Measurements from ENCODE around the gene EWSR1. TPM values are rescaled to one million over a fixed set of nuclear protein-coding genes. Genes with fewer than 3 reads are reported as not detected.

The EWSR1 gene
- total and polyA plus RNA-seq, 2 donors (not counting 1 experiment from before 2014, with no cell fraction given), result 281 to 295 TPM

GRCh38 chr22:29277927-29278326, 9.9 kb downstream of the EWSR1 start:
- H3K27ac Mint-ChIP-seq, result no peak overlapping the region
- WGBS (ENCODE audit: insufficient coverage), result no CpG with 5 or more reads among the region's 1 CpG

GRCh38 chr22:29284196-29284595, 16.1 kb downstream of the EWSR1 start:
- Mint-ChIP-seq H3K9me3 (ENCODE audit: insufficient read depth) (no peaks in the 10 kb centered on the region), H3K4me3 (no peak overlapping the region), H3K4me1 (peaks cover 2% of the 10 kb centered on the region), H3K27me3 (no peaks in the 10 kb centered on the region), H3K27ac (no peak overlapping the region)
- no peak overlapping the region for H2AFZ ChIP-seq (ENCODE audit: insufficient read depth, low read depth, low read length, poor library complexity, severe bottlenecking)
- no peak overlapping the region for H3K4me3 ChIP-seq (ENCODE audit: control extremely low read depth in 1 of 5, extremely low read depth in 1 of 5, insufficient read depth in 1 of 5, low read depth in 2 of 5, low read length in 4 of 5)
- no peak overlapping the region for H3K9ac ChIP-seq (ENCODE audit: low read length)
- H4K20me1 ChIP-seq (ENCODE audit: control insufficient read depth, insufficient read depth, low read length, poor library complexity, severe bottlenecking), result peaks cover 79% of the 10 kb centered on the region
- ChIA-PET CTCF (no interaction called here), POLR2A (no interaction called here)
- no peak overlapping the region for H3K27ac ChIP-seq (ENCODE audit: low read length in 2 of 2)
- ATAC-seq (ENCODE audit: low read depth), result no peak
- TF ChIP-seq CTCF (IDR thresholded peaks at IDR 0.05), result no peak
- no peak for TF ChIP-seq EZH2 (IDR thresholded peaks at IDR 0.05; ENCODE audit: borderline replicate concordance, insufficient read depth, low read depth, low read length, poor library complexity, severe bottlenecking)
- H3K4me1 ChIP-seq (ENCODE audit: control insufficient read depth in 2 of 2, insufficient read depth in 2 of 2, low read length in 2 of 2), result no peaks in the 10 kb centered on the region
- DNase-seq, result no peak
- peaks cover 43% of the 10 kb centered on the region for H3K79me2 ChIP-seq (ENCODE audit: control insufficient read depth, insufficient read depth, low read length)
- H3K27me3 ChIP-seq (replicated peaks in 1 of 4; ENCODE audit: control extremely low read depth in 1 of 4, control insufficient read depth in 3 of 4, insufficient read depth in 4 of 4, low read length in 3 of 4), result no peaks in the 10 kb centered on the region
- no peaks in the 10 kb centered on the region for H3K9me3 ChIP-seq (ENCODE audit: control extremely low read depth in 1 of 3, control insufficient read depth in 2 of 3, insufficient read depth in 1 of 3, low read length in 2 of 3)
- H3K36me3 ChIP-seq (replicated peaks in 1 of 2; ENCODE audit: control extremely low read depth in 1 of 2, control insufficient read depth in 1 of 2, extremely low read depth in 1 of 2, insufficient read depth in 2 of 2, low read length in 1 of 2), result peaks cover 12 to 76% of the 10 kb centered on the region in 2 experiments
- intact Hi-C loops (cut with micrococcal nuclease), result no loop called here
- no peak overlapping the region for H3K4me2 ChIP-seq (replicated peaks; ENCODE audit: low read depth, low read length, poor library complexity, severe bottlenecking)
- 100% methylated on average over 1 of the region's 3 CpGs for WGBS (ENCODE audit: insufficient coverage)

More at GRCh38 chr22:29277927-29278326, 9.9 kb downstream of the EWSR1 start:
- ChIA-PET POLR2A (no interaction called here), CTCF (no interaction called here)
- Histone ChIP-seq H2AFZ (ENCODE audit: insufficient read depth, low read depth, low read length, poor library complexity, severe bottlenecking) (no peak overlapping the region), H3K4me3 (ENCODE audit: control extremely low read depth in 1 of 5, extremely low read depth in 1 of 5, insufficient read depth in 1 of 5, low read depth in 2 of 5, low read length in 4 of 5) (no peak overlapping the region), H3K36me3 (replicated peaks in 1 of 2; ENCODE audit: control extremely low read depth in 1 of 2, control insufficient read depth in 1 of 2, extremely low read depth in 1 of 2, insufficient read depth in 2 of 2, low read length in 1 of 2) (peaks cover 14 to 79% of the 10 kb centered on the region in 2 experiments), H3K4me1 (ENCODE audit: control insufficient read depth in 2 of 2, insufficient read depth in 2 of 2, low read length in 2 of 2) (no peaks in the 10 kb centered on the region), H3K9ac (ENCODE audit: low read length) (no peak overlapping the region), H4K20me1 (ENCODE audit: control insufficient read depth, insufficient read depth, low read length, poor library complexity, severe bottlenecking) (peaks cover 82% of the 10 kb centered on the region), H3K4me2 (replicated peaks; ENCODE audit: low read depth, low read length, poor library complexity, severe bottlenecking) (no peak overlapping the region), H3K27ac (ENCODE audit: low read length in 2 of 2) (no peak overlapping the region), H3K9me3 (ENCODE audit: control extremely low read depth in 1 of 3, control insufficient read depth in 2 of 3, insufficient read depth in 1 of 3, low read length in 2 of 3) (peaks cover 0 to 2% (median 0%) of the 10 kb centered on the region in 3 donors), H3K79me2 (ENCODE audit: control insufficient read depth, insufficient read depth, low read length) (peaks cover 80% of the 10 kb centered on the region), H3K27me3 (replicated peaks in 1 of 4; ENCODE audit: control extremely low read depth in 1 of 4, control insufficient read depth in 3 of 4, insufficient read depth in 4 of 4, low read length in 3 of 4) (no peaks in the 10 kb centered on the region)
- ATAC-seq (ENCODE audit: low read depth) (no peak), DNase-seq (no peak)
- Mint-ChIP-seq H3K4me3 (no peak overlapping the region), H3K27me3 (no peaks in the 10 kb centered on the region), H3K9me3 (ENCODE audit: insufficient read depth) (no peaks in the 10 kb centered on the region), H3K4me1 (peaks cover 34% of the 10 kb centered on the region)
- intact Hi-C loops (cut with micrococcal nuclease), result no loop called here
- no peak for TF ChIP-seq CTCF (IDR thresholded peaks at IDR 0.05)
- no peak for TF ChIP-seq EZH2 (IDR thresholded peaks at IDR 0.05; ENCODE audit: borderline replicate concordance, insufficient read depth, low read depth, low read length, poor library complexity, severe bottlenecking)

Measured in B cell (primary cell).